Measurements from ENCODE around the gene USP17L29. TPM values are rescaled to one million over a fixed set of nuclear protein-coding genes. Genes with fewer than 3 reads are reported as not detected.

The USP17L29 gene
- not detected in 2 replicates for total RNA-seq

GRCh38 chr4:9353338-9353737 is at the start of gene USP17L29:
Gene USP17L29 (plus strand): TSS chr4:9353638. CDS start chr4:9353638, 0 bp downstream.

GRCh38 chr4:9324865-9325264 is 28.6 kb upstream of the USP17L29 start, which contains the start of gene USP17L24:
Gene USP17L24 (plus strand): TSS chr4:9325165. CDS start chr4:9325165, 0 bp downstream.

GRCh38 chr4:9329611-9330010 is 23.8 kb upstream of the USP17L29 start, which contains the start of gene USP17L25:
Gene USP17L25 (plus strand): TSS chr4:9329911. CDS start chr4:9329911, 0 bp downstream.

DNA sequence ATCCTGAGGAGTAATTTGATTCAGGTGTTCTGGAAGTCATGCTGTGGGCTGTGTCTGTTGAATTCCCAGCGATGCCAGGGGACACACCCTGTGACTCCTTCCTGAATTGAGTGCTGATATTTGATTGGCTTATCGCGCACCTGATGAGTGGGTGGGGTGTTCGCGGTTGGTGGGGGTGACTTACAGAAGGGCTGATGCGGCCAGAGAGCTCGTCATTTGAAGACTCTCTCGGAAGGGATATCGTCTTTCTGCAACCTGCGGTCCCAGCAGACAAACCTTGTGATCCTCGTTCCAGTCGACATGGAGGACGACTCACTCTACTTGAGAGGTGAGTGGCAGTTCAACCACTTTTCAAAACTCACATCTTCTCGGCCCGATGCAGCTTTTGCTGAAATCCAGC is 19.1 kb upstream of the USP17L29 start, which contains the start of gene USP17L26:
TSS of gene USP17L26 (plus strand) at position 301 of the 400 bp plus-strand sequence. CDS start at position 301, 0 bp downstream.

GRCh38 chr4:9339103-9339502 is 14.3 kb upstream of the USP17L29 start, which contains the start of gene USP17L5:
Gene USP17L5 (plus strand): TSS chr4:9339403. CDS start chr4:9339403, 0 bp downstream.

DNA sequence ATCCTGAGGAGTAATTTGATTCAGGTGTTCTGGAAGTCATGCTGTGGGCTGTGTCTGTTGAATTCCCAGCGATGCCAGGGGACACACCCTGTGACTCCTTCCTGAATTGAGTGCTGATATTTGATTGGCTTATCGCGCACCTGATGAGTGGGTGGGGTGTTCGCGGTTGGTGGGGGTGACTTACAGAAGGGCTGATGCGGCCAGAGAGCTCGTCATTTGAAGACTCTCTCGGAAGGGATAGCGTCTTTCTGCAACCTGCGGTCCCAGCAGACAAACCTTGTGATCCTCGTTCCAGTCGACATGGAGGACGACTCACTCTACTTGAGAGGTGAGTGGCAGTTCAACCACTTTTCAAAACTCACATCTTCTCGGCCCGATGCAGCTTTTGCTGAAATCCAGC is 9.6 kb upstream of the USP17L29 start, which contains the start of gene USP17L27:
TSS of gene USP17L27 (plus strand) at position 301 of the 400 bp plus-strand sequence. CDS start at position 301, 0 bp downstream.

GRCh38 chr4:9348593-9348992 is 4.8 kb upstream of the USP17L29 start, which contains the start of gene USP17L28:
Gene USP17L28 (plus strand): TSS chr4:9348893. CDS start chr4:9348893, 0 bp downstream.

GRCh38 chr4:9362829-9363228 is 9.4 kb downstream of the USP17L29 start, which contains the start of gene USP17L30:
Gene USP17L30 (plus strand): TSS chr4:9363129. CDS start chr4:9363129, 0 bp downstream.

Other genes starting within 250 kb of the USP17L29 start
- gene FAM90A26, start 183.2 kb upstream of the USP17L29 start, total RNA-seq, result not detected in 2 replicates
- gene USP17L10, start 143.0 kb upstream of the USP17L29 start, total RNA-seq, result not detected in 2 replicates
- gene USP17L11, start 138.2 kb upstream of the USP17L29 start, total RNA-seq, result not detected in 2 replicates
- gene USP17L12, start 133.5 kb upstream of the USP17L29 start, total RNA-seq, result not detected in 2 replicates
- gene USP17L13, start 128.7 kb upstream of the USP17L29 start, total RNA-seq, result not detected in 2 replicates
- gene USP17L15, start 119.3 kb upstream of the USP17L29 start, total RNA-seq, result not detected in 2 replicates
- not detected in 2 replicates for gene USP17L17, start 109.8 kb upstream of the USP17L29 start, total RNA-seq
- gene USP17L18, start 105.0 kb upstream of the USP17L29 start, total RNA-seq, result not detected in 2 replicates
- not detected in 2 replicates for gene USP17L19, start 100.3 kb upstream of the USP17L29 start, total RNA-seq
- not detected in 2 replicates for gene USP17L20, start 95.5 kb upstream of the USP17L29 start, total RNA-seq
- not detected in 2 replicates for gene USP17L21, start 90.8 kb upstream of the USP17L29 start, total RNA-seq
- not detected in 2 replicates for gene USP17L22, start 86.0 kb upstream of the USP17L29 start, total RNA-seq
- not detected in 2 replicates for gene USP17L24, start 28.5 kb upstream of the USP17L29 start, total RNA-seq
- gene USP17L25, start 23.7 kb upstream of the USP17L29 start, total RNA-seq, result not detected in 2 replicates
- gene USP17L26, start 19.0 kb upstream of the USP17L29 start, total RNA-seq, result not detected in 2 replicates
- gene USP17L5, start 14.2 kb upstream of the USP17L29 start, total RNA-seq, result not detected in 2 replicates
- gene USP17L27, start 9.5 kb upstream of the USP17L29 start, total RNA-seq, result not detected in 2 replicates
- not detected in 2 replicates for gene USP17L28, start 4.7 kb upstream of the USP17L29 start, total RNA-seq
- gene USP17L30, start 9.5 kb downstream of the USP17L29 start, total RNA-seq, result not detected in 2 replicates
- gene DEFB131A, start 90.8 kb downstream of the USP17L29 start, total RNA-seq, result not detected in 2 replicates